ENCODE results near the gene MB21D2.

Gene MB21D2

GRCh38 chr3:192942625-192943024, 25.0 kb upstream of the MB21D2 start:
- H3K18ac ChIP-seq (ENCODE audit: low read length) = no peak overlapping the region
- H2AK5ac ChIP-seq (ENCODE audit: low read length) = no peak overlapping the region
- H3K14ac ChIP-seq (ENCODE audit: low read length) = no peak overlapping the region
- H4K12ac ChIP-seq (ENCODE audit: low read depth, low read length) = no peak overlapping the region
- no peak overlapping the region for H3K9ac ChIP-seq (ENCODE audit: low read length)
- no peak overlapping the region for H4K8ac ChIP-seq (ENCODE audit: low read depth, low read length)
- no peak overlapping the region for H2AFZ ChIP-seq (ENCODE audit: insufficient read depth, low read length, poor library complexity)
- H3K79me2 ChIP-seq (ENCODE audit: control insufficient read depth, insufficient read depth, low read length, poor library complexity) = no peaks in the 10 kb centered on the region
- no peaks in the 10 kb centered on the region for H3K4me1 ChIP-seq (ENCODE audit: control insufficient read depth in 1 of 2, insufficient read depth in 2 of 2, low read length in 2 of 2)
- H3K27me3 ChIP-seq (ENCODE audit: insufficient read depth, low read length) = no peaks in the 10 kb centered on the region
- no peak overlapping the region for H3K23ac ChIP-seq (ENCODE audit: low read length)
- H3K27ac ChIP-seq (ENCODE audit: low read depth, low read length) = no peak overlapping the region
- no peak overlapping the region for H2BK12ac ChIP-seq (ENCODE audit: low read length)
- H3K4me3 ChIP-seq (ENCODE audit: low read depth, low read length) = no peak overlapping the region
- no peak for DNase-seq
- no peaks in the 10 kb centered on the region for H3K79me1 ChIP-seq (ENCODE audit: low read length)
- H4K91ac ChIP-seq (ENCODE audit: low read depth, low read length) = no peak overlapping the region
- H3K4ac ChIP-seq (ENCODE audit: low read depth, low read length) = no peak overlapping the region
- no peak overlapping the region for H2BK120ac ChIP-seq (ENCODE audit: insufficient read depth, low read length, poor library complexity)
- H3K36me3 ChIP-seq (ENCODE audit: control insufficient read depth in 1 of 2, insufficient read depth in 2 of 2, low read length in 2 of 2) = no peaks in the 10 kb centered on the region
- no peak overlapping the region for H3K4me2 ChIP-seq (ENCODE audit: low read length)
- H3K9me3 ChIP-seq (ENCODE audit: insufficient read depth, low read depth, low read length) = no peaks in the 10 kb centered on the region
- no peak overlapping the region for H2BK5ac ChIP-seq (ENCODE audit: low read depth, low read length, poor library complexity)
- WGBS (ENCODE audit: extremely low coverage, insufficient coverage, insufficient read length) = 100% methylated on average over 1 of the region's 2 CpGs

- H3K9ac ChIP-seq (ENCODE audit: low read length) = no peak overlapping the region
- H3K79me2 ChIP-seq (ENCODE audit: control insufficient read depth, insufficient read depth, low read length, poor library complexity) = no peaks in the 10 kb centered on the region
- H3K23ac ChIP-seq (ENCODE audit: low read length) = no peak overlapping the region
- H2AFZ ChIP-seq (ENCODE audit: insufficient read depth, low read length, poor library complexity) = no peak overlapping the region
- H3K18ac ChIP-seq (ENCODE audit: low read length) = no peak overlapping the region
- H3K14ac ChIP-seq (ENCODE audit: low read length) = no peak overlapping the region
- no peak overlapping the region for H2AK5ac ChIP-seq (ENCODE audit: low read length)
- no peak overlapping the region for H2BK12ac ChIP-seq (ENCODE audit: low read length)
- H3K4ac ChIP-seq (ENCODE audit: low read depth, low read length) = no peak overlapping the region
- H4K8ac ChIP-seq (ENCODE audit: low read depth, low read length) = no peak overlapping the region
- no CpG with 5 or more reads among the region's 4 CpGs for WGBS (ENCODE audit: extremely low coverage, insufficient coverage, insufficient read length)
- no peak overlapping the region for H2BK120ac ChIP-seq (ENCODE audit: insufficient read depth, low read length, poor library complexity)
- no peak overlapping the region for H3K4me2 ChIP-seq (ENCODE audit: low read length)
- no peak overlapping the region for H4K12ac ChIP-seq (ENCODE audit: low read depth, low read length)
- no peaks in the 10 kb centered on the region for H3K4me1 ChIP-seq (ENCODE audit: control insufficient read depth in 1 of 2, insufficient read depth in 2 of 2, low read length in 2 of 2)
- H3K4me3 ChIP-seq (ENCODE audit: low read depth, low read length) = no peak overlapping the region
- H3K9me3 ChIP-seq (ENCODE audit: insufficient read depth, low read depth, low read length) = no peaks in the 10 kb centered on the region
- no peaks in the 10 kb centered on the region for H3K27me3 ChIP-seq (ENCODE audit: insufficient read depth, low read length)
- H4K91ac ChIP-seq (ENCODE audit: low read depth, low read length) = no peak overlapping the region
- H2BK5ac ChIP-seq (ENCODE audit: low read depth, low read length, poor library complexity) = no peak overlapping the region
- H3K36me3 ChIP-seq (ENCODE audit: control insufficient read depth in 1 of 2, insufficient read depth in 2 of 2, low read length in 2 of 2) = no peaks in the 10 kb centered on the region
- no peaks in the 10 kb centered on the region for H3K79me1 ChIP-seq (ENCODE audit: low read length)
- peak; percentile 31 to 77 for DNase-seq
- H3K27ac ChIP-seq (ENCODE audit: low read depth, low read length) = no peak overlapping the region
Measured at GRCh38 chr3:192940129-192940528, 22.5 kb upstream of the MB21D2 start.

- Histone ChIP-seq H3K9ac (ENCODE audit: low read length) (no peak overlapping the region), H2BK120ac (ENCODE audit: insufficient read depth, low read length, poor library complexity) (no peak overlapping the region)
- no CpG with 5 or more reads among the region's 1 CpG for WGBS (ENCODE audit: extremely low coverage, insufficient coverage, insufficient read length)
Measured at GRCh38 chr3:192935441-192935840, 17.8 kb upstream of the MB21D2 start.

GRCh38 chr3:192933779-192934460, 16.3 kb upstream of the MB21D2 start:
- no peak overlapping the region for H2BK120ac ChIP-seq (ENCODE audit: insufficient read depth, low read length, poor library complexity)
- no peak overlapping the region for H2AFZ ChIP-seq (ENCODE audit: insufficient read depth, low read length, poor library complexity)
- H4K8ac ChIP-seq (ENCODE audit: low read depth, low read length) = no peak overlapping the region
- no peak overlapping the region for H3K23ac ChIP-seq (ENCODE audit: low read length)
- H3K79me2 ChIP-seq (ENCODE audit: control insufficient read depth, insufficient read depth, low read length, poor library complexity) = no peaks in the 10 kb centered on the region
- no peak overlapping the region for H3K14ac ChIP-seq (ENCODE audit: low read length)
- no peak overlapping the region for H3K27ac ChIP-seq (ENCODE audit: low read depth, low read length)
- H3K4me2 ChIP-seq (ENCODE audit: low read length) = no peak overlapping the region
- no peaks in the 10 kb centered on the region for H3K9me3 ChIP-seq (ENCODE audit: insufficient read depth, low read depth, low read length)
- peak in 1 of 2 donors; percentile 10 for DNase-seq
- no peak overlapping the region for H2BK12ac ChIP-seq (ENCODE audit: low read length)
- no peak overlapping the region for H3K4me3 ChIP-seq (ENCODE audit: low read depth, low read length)
- no peaks in the 10 kb centered on the region for H3K79me1 ChIP-seq (ENCODE audit: low read length)
- no peak overlapping the region for H4K91ac ChIP-seq (ENCODE audit: low read depth, low read length)
- H3K18ac ChIP-seq (ENCODE audit: low read length) = no peak overlapping the region
- no peak overlapping the region for H2BK5ac ChIP-seq (ENCODE audit: low read depth, low read length, poor library complexity)
- H3K27me3 ChIP-seq (ENCODE audit: insufficient read depth, low read length) = no peaks in the 10 kb centered on the region
- no peak overlapping the region for H3K9ac ChIP-seq (ENCODE audit: low read length)
- H3K4me1 ChIP-seq (ENCODE audit: control insufficient read depth in 1 of 2, insufficient read depth in 2 of 2, low read length in 2 of 2) = no peaks in the 10 kb centered on the region
- H4K12ac ChIP-seq (ENCODE audit: low read depth, low read length) = no peak overlapping the region
- no CpG with 5 or more reads among the region's 4 CpGs for WGBS (ENCODE audit: extremely low coverage, insufficient coverage, insufficient read length)
- no peak overlapping the region for H2AK5ac ChIP-seq (ENCODE audit: low read length)
- no peaks in the 10 kb centered on the region for H3K36me3 ChIP-seq (ENCODE audit: control insufficient read depth in 1 of 2, insufficient read depth in 2 of 2, low read length in 2 of 2)
- H3K4ac ChIP-seq (ENCODE audit: low read depth, low read length) = no peak overlapping the region

More at GRCh38 chr3:192935441-192935840, 17.8 kb upstream of the MB21D2 start:
- H3K27me3 ChIP-seq (ENCODE audit: insufficient read depth, low read length) = no peaks in the 10 kb centered on the region
- H3K9me3 ChIP-seq (ENCODE audit: insufficient read depth, low read depth, low read length) = no peaks in the 10 kb centered on the region
- H3K79me2 ChIP-seq (ENCODE audit: control insufficient read depth, insufficient read depth, low read length, poor library complexity) = no peaks in the 10 kb centered on the region
- no peak overlapping the region for H2BK5ac ChIP-seq (ENCODE audit: low read depth, low read length, poor library complexity)
- H3K4me1 ChIP-seq (ENCODE audit: control insufficient read depth in 1 of 2, insufficient read depth in 2 of 2, low read length in 2 of 2) = no peaks in the 10 kb centered on the region
- no peaks in the 10 kb centered on the region for H3K36me3 ChIP-seq (ENCODE audit: control insufficient read depth in 1 of 2, insufficient read depth in 2 of 2, low read length in 2 of 2)
- H3K79me1 ChIP-seq (ENCODE audit: low read length) = no peaks in the 10 kb centered on the region
- H4K12ac ChIP-seq (ENCODE audit: low read depth, low read length) = no peak overlapping the region
- H3K18ac ChIP-seq (ENCODE audit: low read length) = no peak overlapping the region
- no peak overlapping the region for H4K91ac ChIP-seq (ENCODE audit: low read depth, low read length)
- no peak overlapping the region for H3K4me3 ChIP-seq (ENCODE audit: low read depth, low read length)
- no peak overlapping the region for H2AFZ ChIP-seq (ENCODE audit: insufficient read depth, low read length, poor library complexity)
- H3K14ac ChIP-seq (ENCODE audit: low read length) = no peak overlapping the region
- no peak overlapping the region for H3K23ac ChIP-seq (ENCODE audit: low read length)
- H2BK12ac ChIP-seq (ENCODE audit: low read length) = no peak overlapping the region
- H3K4ac ChIP-seq (ENCODE audit: low read depth, low read length) = no peak overlapping the region
- no peak overlapping the region for H3K4me2 ChIP-seq (ENCODE audit: low read length)
- H4K8ac ChIP-seq (ENCODE audit: low read depth, low read length) = no peak overlapping the region
- no peak for DNase-seq
- no peak overlapping the region for H2AK5ac ChIP-seq (ENCODE audit: low read length)
- no peak overlapping the region for H3K27ac ChIP-seq (ENCODE audit: low read depth, low read length)
